Caco-2 (cell line): ENCODE data around the gene TRAPPC6A. TPM values are rescaled to one million over a fixed set of nuclear protein-coding genes. Genes with fewer than 3 reads are reported as not detected.

Source experiments
- BruUV-seq: library from RNA; stranded (reverse); fragments of 400-500 nt; replicated peaks from 2 replicates; lab custom pipeline; 2021; lab: Mats Ljungman, UMichigan
- CTCF ChIA-PET: fragments of 300-600 bp; sonication (Branson Sonifier 250); formaldehyde crosslinking; loops from one replicate; lab custom pipeline; 2022; ENCODE audit warnings: antibody characterized with exemption; lab: Charles Lee
- POLR2A ChIA-PET: fragments of 300-600 bp; sonication (Branson Sonifier 250); formaldehyde crosslinking; loops from one replicate; lab custom pipeline; 2022; ENCODE audit warnings: antibody characterized with exemption; lab: Charles Lee
- DNase-seq, 2 experiments: peaks; one replicate each; pipeline versions ENCODE4 v3.0.0 to v3.0.0-alpha.2; 2020 to 2022
- H3K27me3 ChIP-seq: replicated peaks from 2 replicates; pipeline ENCODE4 v1.6.0; 2011; ENCODE audit warnings: low read length; ENCODE audit not compliant: control insufficient read depth, insufficient read depth
- H3K36me3 ChIP-seq: 2 replicates; pipeline ENCODE4 v1.5.1; 2011; ENCODE audit warnings: low read length; ENCODE audit not compliant: control insufficient read depth, insufficient read depth
- H3K4me1 ChIP-seq: fragments of 250-450 bp; sonication (Bioruptor Pico); 2 replicates; pipeline ENCODE4 v1.5.1; 2020; ENCODE audit warnings: mild to moderate bottlenecking
- H3K4me3 ChIP-seq: 2 replicates; pipeline ENCODE4 v1.5.1; 2011; ENCODE audit warnings: low read depth, mild to moderate bottlenecking, control low read depth, low read length
- H3K9me3 ChIP-seq: fragments of 250-450 bp; sonication (Bioruptor Pico); 2 replicates; pipeline ENCODE4 v1.5.1; 2020; ENCODE audit warnings: mild to moderate bottlenecking, moderate library complexity
- H3K27ac Mint-ChIP-seq: one replicate; pipeline ENCODE4 v1.8.0; 2022; ENCODE audit warnings: mixed read lengths; ENCODE audit not compliant: unreplicated experiment
- H3K27me3 Mint-ChIP-seq: one replicate; pipeline ENCODE4 v1.8.0; 2022; ENCODE audit warnings: mixed read lengths; ENCODE audit not compliant: insufficient read depth, unreplicated experiment
- H3K36me3 Mint-ChIP-seq: one replicate; pipeline ENCODE4 v1.8.0; 2022; ENCODE audit warnings: mild to moderate bottlenecking, mixed read lengths; ENCODE audit not compliant: insufficient read depth, unreplicated experiment
- H3K4me1 Mint-ChIP-seq: one replicate; pipeline ENCODE4 v1.8.0; 2022; ENCODE audit warnings: low read depth, mixed read lengths; ENCODE audit not compliant: unreplicated experiment
- H3K4me3 Mint-ChIP-seq: one replicate; pipeline ENCODE4 v1.8.0; 2022; ENCODE audit warnings: mild to moderate bottlenecking, moderate library complexity, mixed read lengths; ENCODE audit not compliant: unreplicated experiment
- H3K9me3 Mint-ChIP-seq: one replicate; pipeline ENCODE4 v1.8.0; 2022; ENCODE audit warnings: mixed read lengths; ENCODE audit not compliant: unreplicated experiment
- intact Hi-C: fragments of 100-400 bp; cut with micrococcal nuclease; formaldehyde crosslinking; loops from one replicate; pipeline ENCODE4 v1.10.0; 2022; ENCODE audit not compliant: unreplicated experiment
- total RNA-seq: library from RNA; stranded (reverse); gene quantifications from 2 replicates; pipeline ENCODE4 v1.2.3, GENCODE V29; 2022
- TF ChIP-seq, protein P1 (sequence below), 2 experiments: fragments of 200-600 bp in 1 of 2; IDR thresholded peaks; 1 replicate in 1 of 2; 2 replicates in 1 of 2; pipeline versions ENCODE4 v1.5.1 to v1.8.0; 2011 to 2022; ENCODE audit warnings: antibody characterized with exemption in 1 of 2, control low read depth in 1 of 2, inconsistent platforms in 1 of 2, low read depth in 1 of 2, low read length in 1 of 2, mild to moderate bottlenecking in 1 of 2, moderate library complexity in 1 of 2; ENCODE audit not compliant: insufficient read depth in 1 of 2, severe bottlenecking in 1 of 2, unreplicated experiment in 1 of 2

The TRAPPC6A gene
- total RNA-seq, 1 experiment from 2014 or later: 53.2 TPM

DNA sequence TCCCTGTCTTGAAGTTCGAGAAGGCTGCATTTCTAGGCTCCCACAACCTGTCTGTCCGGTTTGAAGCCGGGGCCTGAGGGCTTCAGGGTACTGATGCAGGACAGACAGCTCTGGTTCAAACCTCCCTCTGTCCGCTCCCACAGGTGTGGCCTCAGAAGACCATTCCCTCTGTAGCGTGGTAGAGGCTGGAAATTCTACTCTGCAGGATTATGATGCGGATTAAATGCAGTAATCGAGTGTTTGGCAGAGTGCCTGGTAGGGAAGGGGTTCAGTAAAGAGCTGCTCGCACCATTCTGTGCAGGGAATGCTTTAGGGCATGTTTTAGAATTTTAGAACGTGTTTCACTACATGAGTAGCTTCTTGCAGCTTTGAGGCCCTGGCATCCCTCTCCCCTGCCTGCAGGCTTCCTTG, 54.6 kb downstream of the TRAPPC6A start:
- no peaks in the 10 kb centered on the region for H3K9me3 Mint-ChIP-seq
- Histone ChIP-seq H3K9me3 (no peaks in the 10 kb centered on the region), H3K27me3 (no peaks in the 10 kb centered on the region), H3K4me3 (no peak overlapping the region), H3K4me1 (peaks cover 12% of the 10 kb centered on the region), H3K36me3 (no peaks in the 10 kb centered on the region)
- intact Hi-C loops: no loop called here
- H3K27ac Mint-ChIP-seq: no peak overlapping the region
- H3K4me1 Mint-ChIP-seq: peaks cover 34% of the 10 kb centered on the region
- TF ChIP-seq, protein P1, sequence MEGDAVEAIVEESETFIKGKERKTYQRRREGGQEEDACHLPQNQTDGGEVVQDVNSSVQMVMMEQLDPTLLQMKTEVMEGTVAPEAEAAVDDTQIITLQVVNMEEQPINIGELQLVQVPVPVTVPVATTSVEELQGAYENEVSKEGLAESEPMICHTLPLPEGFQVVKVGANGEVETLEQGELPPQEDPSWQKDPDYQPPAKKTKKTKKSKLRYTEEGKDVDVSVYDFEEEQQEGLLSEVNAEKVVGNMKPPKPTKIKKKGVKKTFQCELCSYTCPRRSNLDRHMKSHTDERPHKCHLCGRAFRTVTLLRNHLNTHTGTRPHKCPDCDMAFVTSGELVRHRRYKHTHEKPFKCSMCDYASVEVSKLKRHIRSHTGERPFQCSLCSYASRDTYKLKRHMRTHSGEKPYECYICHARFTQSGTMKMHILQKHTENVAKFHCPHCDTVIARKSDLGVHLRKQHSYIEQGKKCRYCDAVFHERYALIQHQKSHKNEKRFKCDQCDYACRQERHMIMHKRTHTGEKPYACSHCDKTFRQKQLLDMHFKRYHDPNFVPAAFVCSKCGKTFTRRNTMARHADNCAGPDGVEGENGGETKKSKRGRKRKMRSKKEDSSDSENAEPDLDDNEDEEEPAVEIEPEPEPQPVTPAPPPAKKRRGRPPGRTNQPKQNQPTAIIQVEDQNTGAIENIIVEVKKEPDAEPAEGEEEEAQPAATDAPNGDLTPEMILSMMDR (IDR thresholded peaks at IDR 0.05; ENCODE audit: insufficient read depth in 1 of 2, low read depth in 1 of 2, low read length in 1 of 2, severe bottlenecking in 1 of 2, unreplicated experiment in 1 of 2): no peak
- CTCF ChIA-PET: no interaction called here
- DNase-seq: peak; percentile 62 to 66
- no TSS peak for BruUV-seq
- no peak overlapping the region for H3K4me3 Mint-ChIP-seq
- POLR2A ChIA-PET: no interaction called here
- no peaks in the 10 kb centered on the region for H3K27me3 Mint-ChIP-seq
- peaks cover 26% of the 10 kb centered on the region for H3K36me3 Mint-ChIP-seq

DNA sequence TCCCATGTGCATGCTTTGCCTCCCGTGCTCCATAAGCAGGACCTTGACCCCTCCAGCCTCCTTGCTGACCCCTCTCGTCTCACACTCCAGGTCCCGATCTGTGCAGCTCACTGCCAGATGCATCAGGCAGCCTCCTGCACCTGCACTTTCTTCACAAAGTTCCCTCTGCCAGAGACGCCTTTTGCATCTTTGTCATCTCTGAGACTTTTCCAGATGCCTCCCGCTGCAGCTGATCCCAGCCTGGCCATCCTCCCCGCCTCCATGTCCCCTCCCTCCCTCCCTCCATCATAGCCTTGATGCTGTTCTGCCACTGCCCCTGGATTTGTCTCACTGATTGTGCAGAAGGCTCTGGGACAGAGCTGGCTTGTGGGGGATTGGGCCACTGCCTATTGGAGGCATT, 55.2 kb downstream of the TRAPPC6A start:
- H3K4me1 ChIP-seq: peaks cover 12% of the 10 kb centered on the region
- no peaks in the 10 kb centered on the region for H3K9me3 Mint-ChIP-seq
- peaks cover 26% of the 10 kb centered on the region for H3K36me3 Mint-ChIP-seq
- CTCF ChIA-PET: interaction anchor here (0.7 kb wide), 1 partner anchor 38 kb away, joined by 3 read pairs; the partner anchor contains the start of gene NKPD1
- TF ChIP-seq, protein P1 (IDR thresholded peaks at IDR 0.05; ENCODE audit: insufficient read depth in 1 of 2, low read depth in 1 of 2, low read length in 1 of 2, severe bottlenecking in 1 of 2, unreplicated experiment in 1 of 2): no peak
- no peak overlapping the region for H3K4me3 ChIP-seq
- no peak for DNase-seq
- no peaks in the 10 kb centered on the region for H3K27me3 Mint-ChIP-seq
- no peaks in the 10 kb centered on the region for H3K9me3 ChIP-seq
- intact Hi-C loops: no loop called here
- H3K36me3 ChIP-seq: no peaks in the 10 kb centered on the region
- peaks cover 34% of the 10 kb centered on the region for H3K4me1 Mint-ChIP-seq
- BruUV-seq: no TSS peak
- POLR2A ChIA-PET: no interaction called here
- peak overlapping the region; percentile 48 for H3K27ac Mint-ChIP-seq
- H3K4me3 Mint-ChIP-seq: no peak overlapping the region
- H3K27me3 ChIP-seq: no peaks in the 10 kb centered on the region

DNA sequence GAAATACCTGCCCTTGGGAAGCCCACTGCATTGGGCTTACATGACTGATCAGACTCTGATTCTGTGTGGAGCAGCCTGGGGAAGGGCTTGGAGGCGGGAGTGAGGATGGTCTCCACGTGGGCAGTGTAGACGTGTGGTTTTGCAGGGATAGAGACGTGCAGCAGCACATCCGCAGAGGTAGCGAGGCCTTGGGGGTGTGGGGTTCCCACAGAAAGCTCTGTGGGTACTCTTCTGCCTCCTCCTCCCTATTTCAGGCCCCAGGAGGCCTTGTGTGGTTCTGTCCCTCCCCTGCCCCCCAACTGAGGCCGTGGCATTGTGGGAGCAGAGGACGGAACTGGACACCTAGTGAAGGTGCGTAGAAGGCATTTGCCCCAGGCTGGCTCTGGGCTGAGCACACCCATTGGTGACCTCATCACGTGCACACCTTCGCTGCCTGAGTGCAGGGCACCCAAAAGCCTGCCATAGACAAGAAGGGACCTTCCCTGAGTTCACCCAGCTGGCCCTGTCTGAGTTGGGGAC, 56.2 kb downstream of the TRAPPC6A start:
- no TSS peak for BruUV-seq
- peak overlapping the region; percentile 48 for H3K27ac Mint-ChIP-seq
- peaks cover 34% of the 10 kb centered on the region for H3K4me1 Mint-ChIP-seq
- no peak overlapping the region for H3K4me3 ChIP-seq
- POLR2A ChIA-PET: interaction anchor here (0.5 kb wide), 1 partner anchor 211 kb away, joined by 4 read pairs; no protein-coding TSS in a partner anchor
- TF ChIP-seq, protein P1 (IDR thresholded peaks at IDR 0.05; ENCODE audit: insufficient read depth in 1 of 2, low read depth in 1 of 2, low read length in 1 of 2, severe bottlenecking in 1 of 2, unreplicated experiment in 1 of 2): no peak
- no peaks in the 10 kb centered on the region for H3K9me3 ChIP-seq
- intact Hi-C loops: no loop called here
- no peaks in the 10 kb centered on the region for H3K27me3 ChIP-seq
- CTCF ChIA-PET: no interaction called here
- H3K9me3 Mint-ChIP-seq: no peaks in the 10 kb centered on the region
- H3K27me3 Mint-ChIP-seq: no peaks in the 10 kb centered on the region
- no peaks in the 10 kb centered on the region for H3K36me3 ChIP-seq
- H3K36me3 Mint-ChIP-seq: peaks cover 29% of the 10 kb centered on the region
- H3K4me3 Mint-ChIP-seq: no peak overlapping the region
- DNase-seq: no peak
- peaks cover 12% of the 10 kb centered on the region for H3K4me1 ChIP-seq
